Suprapubic skin (tissue), 4 donors: ENCODE results near the gene LAMA3. TPM values are rescaled to one million over a fixed set of nuclear protein-coding genes. Genes with fewer than 3 reads are reported as not detected.

Experiments used
- DNase-seq, 2 donors: peaks; one replicate each; pipeline ENCODE4 v3.0.0-alpha.2; 2019; ENCODE audit warnings: low spot score in 2 of 2
- H3K27ac ChIP-seq: fragments of 200-600 bp; sonication (generic); one replicate; pipeline ENCODE4 v1.5.1; 2019
- H3K27me3 ChIP-seq: fragments of 200-600 bp; sonication (generic); one replicate; pipeline ENCODE4 v1.5.1; 2019
- H3K36me3 ChIP-seq: fragments of 200-600 bp; sonication (generic); one replicate; pipeline ENCODE4 v1.5.1; 2019
- H3K4me1 ChIP-seq: fragments of 200-600 bp; sonication (generic); one replicate; pipeline ENCODE4 v1.5.1; 2019
- H3K4me3 ChIP-seq: fragments of 200-600 bp; sonication (generic); one replicate; pipeline ENCODE4 v1.5.1; 2019; ENCODE audit warnings: mild to moderate bottlenecking
- H3K9me3 ChIP-seq: fragments of 200-600 bp; sonication (generic); one replicate; pipeline ENCODE4 v1.5.1; 2019
- CTCF ChIP-seq, 2 donors: fragments of 200-600 bp in 1 of 2; fragments of 450-650 bp in 1 of 2; sonication (generic) in 1 of 2; IDR thresholded peaks; one replicate each; pipeline ENCODE4 v1.5.1; 2016 to 2019; ENCODE audit warnings: antibody characterized with exemption in 2 of 2, mild to moderate bottlenecking in 1 of 2, moderate library complexity in 1 of 2
- EP300 ChIP-seq: sonication (generic); formaldehyde crosslinking; IDR thresholded peaks from one replicate; pipeline ENCODE4 v1.6.1; 2017; ENCODE audit warnings: antibody characterized with exemption
- POLR2A ChIP-seq, 2 donors: fragments of 450-650 bp; IDR thresholded peaks; one replicate each; pipeline ENCODE4 v1.6.1; 2017; ENCODE audit warnings: antibody characterized with exemption in 2 of 2, mild to moderate bottlenecking in 2 of 2, moderate library complexity in 2 of 2
- POLR2AphosphoS5 ChIP-seq, 3 donors: sonication (generic); formaldehyde crosslinking; IDR thresholded peaks; one replicate each; pipeline ENCODE4 v1.6.1; 2017; ENCODE audit warnings: antibody characterized with exemption in 3 of 3
- WGBS: methylation state at CpG from one replicate; pipeline ENCODE4 v1.1.5; 2018; 5-methylcytosine and 5-hydroxymethylcytosine counted together
- total RNA-seq, 4 donors: library from RNA; depleted of rRNA; stranded (reverse); fragments of >200 nt; gene quantifications; one replicate each; pipeline ENCODE4 v1.1.0, GENCODE V29; 2016

The LAMA3 gene
- total RNA-seq, 4 donors from 2014 or later: 233 to 370 (median 253) TPM

- 53% methylated on average over 4 of the region's 4 CpGs for WGBS
- no peak for TF ChIP-seq POLR2A (IDR thresholded peaks at IDR 0.05)
- TF ChIP-seq POLR2AphosphoS5 (IDR thresholded peaks at IDR 0.05): no peak
- TF ChIP-seq EP300: no peak
- TF ChIP-seq CTCF (IDR thresholded peaks at IDR 0.05): no peak
Observed at GRCh38 chr18:23920054-23920453, 230.8 kb downstream of the LAMA3 start.

GRCh38 chr18:23921716-23922285 is 232.5 kb downstream of the LAMA3 start:
- H3K36me3 ChIP-seq: peaks cover 43% of the 10 kb centered on the region
- 89% methylated on average over 12 of the region's 12 CpGs for WGBS
- TF ChIP-seq POLR2A (IDR thresholded peaks at IDR 0.05): no peak
- no peak for TF ChIP-seq CTCF (IDR thresholded peaks at IDR 0.05)
- no peak for TF ChIP-seq POLR2AphosphoS5 (IDR thresholded peaks at IDR 0.05)
- TF ChIP-seq EP300: no peak

More at GRCh38 chr18:23920054-23920453, 230.8 kb downstream of the LAMA3 start:
- H3K27me3 ChIP-seq: no peaks in the 10 kb centered on the region
- peaks cover 4% of the 10 kb centered on the region for H3K4me1 ChIP-seq
- peaks cover 53% of the 10 kb centered on the region for H3K36me3 ChIP-seq
- no peaks in the 10 kb centered on the region for H3K9me3 ChIP-seq
- no peak overlapping the region for H3K4me3 ChIP-seq
- no peak for DNase-seq
- H3K27ac ChIP-seq: no peak overlapping the region

GRCh38 chr18:23922939-23923338 is 233.7 kb downstream of the LAMA3 start:
- Histone ChIP-seq H3K9me3 (no peaks in the 10 kb centered on the region), H3K4me1 (peaks cover 4% of the 10 kb centered on the region), H3K4me3 (no peak overlapping the region), H3K27ac (no peak overlapping the region), H3K36me3 (peaks cover 45% of the 10 kb centered on the region), H3K27me3 (no peaks in the 10 kb centered on the region)
- DNase-seq: no peak
- 63% methylated on average over 1 of the region's 1 CpG for WGBS
- TF ChIP-seq POLR2AphosphoS5 (IDR thresholded peaks at IDR 0.05) (no peak), POLR2A (IDR thresholded peaks at IDR 0.05) (no peak), EP300 (no peak), CTCF (IDR thresholded peaks at IDR 0.05) (no peak)

More at GRCh38 chr18:23921716-23922285, 232.5 kb downstream of the LAMA3 start:
- H3K4me1 ChIP-seq: peaks cover 4% of the 10 kb centered on the region
- H3K9me3 ChIP-seq: no peaks in the 10 kb centered on the region
- no peak overlapping the region for H3K4me3 ChIP-seq
- DNase-seq: no peak
- no peaks in the 10 kb centered on the region for H3K27me3 ChIP-seq
- H3K27ac ChIP-seq: no peak overlapping the region

GRCh38 chr18:23924813-23925212 is 235.6 kb downstream of the LAMA3 start:
- DNase-seq: no peak
- Histone ChIP-seq H3K9me3 (no peaks in the 10 kb centered on the region), H3K27me3 (no peaks in the 10 kb centered on the region), H3K27ac (no peak overlapping the region), H3K4me3 (no peak overlapping the region), H3K36me3 (peaks cover 53% of the 10 kb centered on the region), H3K4me1 (peaks cover under 1% of the 10 kb centered on the region)
- 92% methylated on average over 1 of the region's 1 CpG for WGBS
- TF ChIP-seq EP300 (no peak), CTCF (IDR thresholded peaks at IDR 0.05) (no peak), POLR2AphosphoS5 (IDR thresholded peaks at IDR 0.05) (no peak), POLR2A (IDR thresholded peaks at IDR 0.05) (no peak)

GRCh38 chr18:23926571-23926970 is 237.3 kb downstream of the LAMA3 start:
- TF ChIP-seq CTCF (IDR thresholded peaks at IDR 0.05) (no peak), POLR2AphosphoS5 (IDR thresholded peaks at IDR 0.05) (no peak), EP300 (no peak), POLR2A (IDR thresholded peaks at IDR 0.05) (no peak)
- Histone ChIP-seq H3K36me3 (peaks cover 48% of the 10 kb centered on the region), H3K4me1 (no peaks in the 10 kb centered on the region), H3K4me3 (no peak overlapping the region), H3K27ac (no peak overlapping the region), H3K9me3 (no peaks in the 10 kb centered on the region), H3K27me3 (no peaks in the 10 kb centered on the region)
- WGBS: 54% methylated on average over 2 of the region's 2 CpGs
- no peak for DNase-seq
